NB4 (cell line): Measurements from ENCODE around the gene TBC1D22A.

Experiments used
- TF ChIP-seq, protein P1 (sequence below): IDR thresholded peaks from one replicate; pipeline ENCODE4 v1.5.1; 2012; ENCODE audit warnings: low read depth, low read length
- TF ChIP-seq, protein P2 (sequence below): IDR thresholded peaks from 2 replicates; pipeline ENCODE4 v1.6.1; 2011; ENCODE audit warnings: low read depth, low read length

DNA sequence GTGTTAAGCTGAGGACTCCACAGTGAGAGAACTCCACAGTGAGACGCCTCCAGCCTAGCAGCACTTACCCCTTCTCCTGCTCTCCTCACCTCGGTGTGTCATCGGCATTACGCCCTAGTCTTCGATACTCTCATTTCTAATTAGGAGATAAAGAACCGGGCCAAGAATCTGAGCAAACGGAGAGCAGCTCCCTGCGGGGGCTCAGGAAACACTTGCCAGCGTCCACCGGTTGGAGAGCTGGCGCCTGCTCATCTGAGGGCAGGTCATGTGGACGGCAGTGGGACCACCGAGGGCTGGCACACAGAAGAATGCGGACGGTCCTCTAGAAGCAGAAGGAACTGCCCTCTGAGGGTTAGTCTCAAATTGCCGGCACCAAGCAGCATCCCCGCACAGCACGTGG is 37.4 kb upstream of the TBC1D22A start:
- TF ChIP-seq, protein P1, sequence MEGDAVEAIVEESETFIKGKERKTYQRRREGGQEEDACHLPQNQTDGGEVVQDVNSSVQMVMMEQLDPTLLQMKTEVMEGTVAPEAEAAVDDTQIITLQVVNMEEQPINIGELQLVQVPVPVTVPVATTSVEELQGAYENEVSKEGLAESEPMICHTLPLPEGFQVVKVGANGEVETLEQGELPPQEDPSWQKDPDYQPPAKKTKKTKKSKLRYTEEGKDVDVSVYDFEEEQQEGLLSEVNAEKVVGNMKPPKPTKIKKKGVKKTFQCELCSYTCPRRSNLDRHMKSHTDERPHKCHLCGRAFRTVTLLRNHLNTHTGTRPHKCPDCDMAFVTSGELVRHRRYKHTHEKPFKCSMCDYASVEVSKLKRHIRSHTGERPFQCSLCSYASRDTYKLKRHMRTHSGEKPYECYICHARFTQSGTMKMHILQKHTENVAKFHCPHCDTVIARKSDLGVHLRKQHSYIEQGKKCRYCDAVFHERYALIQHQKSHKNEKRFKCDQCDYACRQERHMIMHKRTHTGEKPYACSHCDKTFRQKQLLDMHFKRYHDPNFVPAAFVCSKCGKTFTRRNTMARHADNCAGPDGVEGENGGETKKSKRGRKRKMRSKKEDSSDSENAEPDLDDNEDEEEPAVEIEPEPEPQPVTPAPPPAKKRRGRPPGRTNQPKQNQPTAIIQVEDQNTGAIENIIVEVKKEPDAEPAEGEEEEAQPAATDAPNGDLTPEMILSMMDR = no peak
- TF ChIP-seq, protein P2, sequence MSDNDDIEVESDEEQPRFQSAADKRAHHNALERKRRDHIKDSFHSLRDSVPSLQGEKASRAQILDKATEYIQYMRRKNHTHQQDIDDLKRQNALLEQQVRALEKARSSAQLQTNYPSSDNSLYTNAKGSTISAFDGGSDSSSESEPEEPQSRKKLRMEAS = no peak
